Measurements from ENCODE around the gene RNF208. TPM values are rescaled to one million over a fixed set of nuclear protein-coding genes. Genes with fewer than 3 reads are reported as not detected.

Gene RNF208
- total and polyA plus RNA-seq, 2 experiments from 2014 or later = 1.4 to 5.6 TPM

- ATAC-seq (no peak), DNase-seq (ENCODE audit: low spot score) (no peak)
- no peaks in the 10 kb centered on the region for H3K79me2 ChIP-seq (replicated peaks; ENCODE audit: insufficient read depth)
- no peak for TF ChIP-seq NANOG (IDR thresholded peaks at IDR 0.05; ENCODE audit: borderline replicate concordance)
- TF ChIP-seq ZNF114 (CRISPR knock-in tag; IDR thresholded peaks at IDR 0.05) = no peak
- no peak for TF ChIP-seq EZH2phosphoT487 (IDR thresholded peaks at IDR 0.05; ENCODE audit: unreplicated experiment)
- TF ChIP-seq ZNF331 (CRISPR knock-in tag; IDR thresholded peaks at IDR 0.05; ENCODE audit: low read depth) = no peak
- no peak for TF ChIP-seq CTCF (conservative IDR thresholded peaks at IDR 0.05; ENCODE audit: low read depth in 2 of 2)
- Mint-ChIP-seq H3K4me3 (no peak overlapping the region), H3K9me3 (no peaks in the 10 kb centered on the region), H3K27me3 (ENCODE audit: insufficient read depth, low read depth, poor library complexity) (peaks cover 17% of the 10 kb centered on the region), H3K4me1 (peaks cover 8% of the 10 kb centered on the region), H3K27ac (peak overlapping the region; percentile 62; the same call in 1 of the 2 replicates), H3K36me3 (ENCODE audit: low read depth) (peaks cover 35% of the 10 kb centered on the region)
- no peaks in the 10 kb centered on the region for H3K9me2 ChIP-seq (ENCODE audit: insufficient read depth)
- no peak overlapping the region for H2AFZ ChIP-seq
- H3F3A ChIP-seq (replicated peaks; ENCODE audit: low read depth) = no peaks in the 10 kb centered on the region
- H3K27me3 ChIP-seq (ENCODE audit: insufficient read depth) = no peaks in the 10 kb centered on the region
- H4K20me1 ChIP-seq (replicated peaks; ENCODE audit: insufficient read depth) = 0 out of 2 replicates have a peak, but pooled peaks cover 9% of the 10 kb centered on the region
- no peaks in the 10 kb centered on the region for H3K4me1 ChIP-seq (ENCODE audit: insufficient read depth)
- H3K27ac ChIP-seq (ENCODE audit: low read depth) = peak overlapping the region; percentile 32; the same call in 1 of the 2 replicates
- peaks cover 10% of the 10 kb centered on the region; the same call in 1 of the 2 replicates for H3K36me3 ChIP-seq (ENCODE audit: insufficient read depth)
- no peak overlapping the region for H3K4me2 ChIP-seq
- no peak overlapping the region for H3K4me3 ChIP-seq
Observed at GRCh38 chr9:137268538-137269201, 46.6 kb upstream of the RNF208 start.

GRCh38 chr9:137267933-137268355 lies 45.9 kb upstream of the RNF208 start:
- no peaks in the 10 kb centered on the region for H3K9me3 Mint-ChIP-seq
- H3K4me1 Mint-ChIP-seq = peaks cover under 1% of the 10 kb centered on the region
- DNase-seq (ENCODE audit: low spot score) (no peak), ATAC-seq (no peak)
- Histone ChIP-seq H3K4me1 (ENCODE audit: insufficient read depth) (no peaks in the 10 kb centered on the region), H3F3A (replicated peaks; ENCODE audit: low read depth) (no peaks in the 10 kb centered on the region), H3K4me3 (no peak overlapping the region), H3K4me2 (no peak overlapping the region), H4K20me1 (replicated peaks; ENCODE audit: insufficient read depth) (0 out of 2 replicates have a peak, but pooled peaks cover 9% of the 10 kb centered on the region), H2AFZ (no peak overlapping the region), H3K79me2 (replicated peaks; ENCODE audit: insufficient read depth) (no peaks in the 10 kb centered on the region), H3K27me3 (ENCODE audit: insufficient read depth) (no peaks in the 10 kb centered on the region), H3K9me2 (ENCODE audit: insufficient read depth) (no peaks in the 10 kb centered on the region), H3K36me3 (ENCODE audit: insufficient read depth) (peaks cover 10% of the 10 kb centered on the region; the same call in 1 of the 2 replicates), H3K27ac (ENCODE audit: low read depth) (no peak overlapping the region)
- no peak overlapping the region for H3K4me3 Mint-ChIP-seq
- peaks cover 16% of the 10 kb centered on the region for H3K27me3 Mint-ChIP-seq (ENCODE audit: insufficient read depth, low read depth, poor library complexity)
- H3K36me3 Mint-ChIP-seq (ENCODE audit: low read depth) = peaks cover 36% of the 10 kb centered on the region
- peak overlapping the region; percentile 62; the same call in 1 of the 2 replicates for H3K27ac Mint-ChIP-seq
- no peak for TF ChIP-seq REST (IDR thresholded peaks at IDR 0.05; ENCODE audit: unreplicated experiment)
- TF ChIP-seq CREB1 (CRISPR knock-in tag; IDR thresholded peaks at IDR 0.05; ENCODE audit: low read depth) = no peak
- TF ChIP-seq STAT1 (IDR thresholded peaks at IDR 0.05; ENCODE audit: unreplicated experiment) = no peak
- TF ChIP-seq CTCF (conservative IDR thresholded peaks at IDR 0.05; ENCODE audit: low read depth in 2 of 2) = no peak
- TF ChIP-seq ETS1 (IDR thresholded peaks at IDR 0.05) = no peak
- no peak for TF ChIP-seq NANOG (IDR thresholded peaks at IDR 0.05; ENCODE audit: borderline replicate concordance)
- no peak for TF ChIP-seq EZH2phosphoT487 (IDR thresholded peaks at IDR 0.05; ENCODE audit: unreplicated experiment)
- no peak for TF ChIP-seq POLR2AphosphoS5 (IDR thresholded peaks at IDR 0.05; ENCODE audit: low read depth)
- no peak for TF ChIP-seq ZNF331 (CRISPR knock-in tag; IDR thresholded peaks at IDR 0.05; ENCODE audit: low read depth)

Measured in GM23338 (cell line).